NT2/D1 (cell line): ENCODE measurements around the gene KLHDC10.

Experiments
- SUZ12 ChIP-seq: IDR thresholded peaks from 2 replicates; pipeline ENCODE4 v1.6.1; 2011; ENCODE audit not compliant: insufficient read length, insufficient read depth; ENCODE audit errors: extremely low read depth
- YY1 ChIP-seq: IDR thresholded peaks from 2 replicates; pipeline ENCODE4 v1.6.1; 2011; ENCODE audit not compliant: insufficient read length, insufficient read depth

DNA sequence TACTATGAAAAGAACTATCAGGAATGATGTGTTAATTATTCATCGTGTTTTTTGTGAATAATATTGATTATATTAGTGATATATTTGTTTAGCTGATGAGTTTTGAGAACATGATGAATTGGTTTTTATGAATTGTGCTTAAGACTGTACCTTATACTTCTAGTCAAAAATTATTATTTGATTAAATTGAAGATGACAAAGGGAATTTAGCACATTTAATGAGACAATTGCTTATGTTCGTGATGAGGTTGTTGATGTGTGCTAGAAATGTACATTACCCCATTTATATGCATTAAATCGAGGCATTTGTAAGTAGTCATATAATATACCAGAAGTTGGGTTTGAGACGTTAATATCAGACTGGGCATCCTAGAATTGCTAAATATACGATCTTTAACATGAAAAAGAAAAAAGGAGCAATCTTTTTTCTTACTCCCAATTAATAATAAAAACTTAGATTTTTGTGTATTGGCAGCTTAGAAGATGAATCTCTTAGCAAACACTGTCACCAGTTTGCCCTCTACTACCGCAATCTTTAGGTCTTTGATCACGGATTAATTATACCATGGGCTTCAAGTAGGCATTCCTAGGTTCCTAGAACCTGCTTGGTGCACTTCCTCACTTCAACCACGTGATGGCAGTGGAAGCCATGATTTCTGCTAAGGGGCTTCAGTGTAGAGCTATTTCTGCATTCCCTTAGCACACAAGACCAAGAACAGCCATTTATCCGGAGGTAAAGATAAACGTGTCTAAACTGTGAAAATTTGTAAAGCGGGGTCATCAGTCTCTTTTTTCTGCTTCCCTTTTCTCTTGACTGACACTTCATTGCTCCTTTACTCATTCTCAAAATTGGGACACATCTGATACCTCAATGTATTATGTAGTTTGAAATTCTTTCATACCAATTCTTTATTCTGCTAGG is 1.6 kb downstream of the KLHDC10 start:
- TF ChIP-seq SUZ12 (no peak), YY1 (no peak)
